OCI-LY3 (cell line): Measurements from ENCODE around the gene DYNC1LI1.

ENCODE experiments used
- EZH2phosphoT487 ChIP-seq: fragments of 200-600 bp; shearing (Covaris generic); IDR thresholded peaks from 2 replicates; pipeline ENCODE4 v1.6.1; 2018; ENCODE audit warnings: antibody characterized with exemption, mixed run types, low read depth
- TF ChIP-seq, protein P1 (sequence below): fragments of 200-600, 300-600 bp; sonication (generic); IDR thresholded peaks from 2 replicates; pipeline ENCODE4 v1.5.1; 2014; ENCODE audit warnings: antibody characterized with exemption, low read length, low read depth

DNA sequence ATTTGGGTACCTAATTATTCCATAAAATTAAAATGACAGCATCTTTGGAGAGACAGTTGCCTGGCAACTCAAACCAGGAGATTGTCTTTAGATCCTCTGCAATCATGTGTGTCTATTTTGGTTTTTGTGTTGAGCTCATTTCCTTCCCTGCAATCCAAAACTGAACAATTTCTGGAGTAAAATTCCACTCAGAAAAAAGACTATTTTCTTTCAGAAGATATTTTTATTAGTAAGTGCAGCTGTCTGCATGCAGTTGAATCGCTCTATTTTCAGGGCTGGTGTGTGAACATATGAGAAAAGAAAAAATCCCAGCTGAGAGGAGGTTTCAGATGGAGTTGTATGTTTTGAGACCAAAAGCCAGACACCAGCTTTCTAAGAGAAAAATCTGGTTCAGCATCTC lies 41.9 kb upstream of the DYNC1LI1 start:
- TF ChIP-seq, protein P1, sequence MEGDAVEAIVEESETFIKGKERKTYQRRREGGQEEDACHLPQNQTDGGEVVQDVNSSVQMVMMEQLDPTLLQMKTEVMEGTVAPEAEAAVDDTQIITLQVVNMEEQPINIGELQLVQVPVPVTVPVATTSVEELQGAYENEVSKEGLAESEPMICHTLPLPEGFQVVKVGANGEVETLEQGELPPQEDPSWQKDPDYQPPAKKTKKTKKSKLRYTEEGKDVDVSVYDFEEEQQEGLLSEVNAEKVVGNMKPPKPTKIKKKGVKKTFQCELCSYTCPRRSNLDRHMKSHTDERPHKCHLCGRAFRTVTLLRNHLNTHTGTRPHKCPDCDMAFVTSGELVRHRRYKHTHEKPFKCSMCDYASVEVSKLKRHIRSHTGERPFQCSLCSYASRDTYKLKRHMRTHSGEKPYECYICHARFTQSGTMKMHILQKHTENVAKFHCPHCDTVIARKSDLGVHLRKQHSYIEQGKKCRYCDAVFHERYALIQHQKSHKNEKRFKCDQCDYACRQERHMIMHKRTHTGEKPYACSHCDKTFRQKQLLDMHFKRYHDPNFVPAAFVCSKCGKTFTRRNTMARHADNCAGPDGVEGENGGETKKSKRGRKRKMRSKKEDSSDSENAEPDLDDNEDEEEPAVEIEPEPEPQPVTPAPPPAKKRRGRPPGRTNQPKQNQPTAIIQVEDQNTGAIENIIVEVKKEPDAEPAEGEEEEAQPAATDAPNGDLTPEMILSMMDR, result no peak
- no peak for TF ChIP-seq EZH2phosphoT487
